Measurements from ENCODE around the gene NCAPG2. TPM values are rescaled to one million over a fixed set of nuclear protein-coding genes. Genes with fewer than 3 reads are reported as not detected.

The NCAPG2 gene
- polyA plus RNA-seq, 1 donor (not counting 4 experiments of a cell fraction or from before 2014, with no cell fraction given), result 16.5 TPM

DNA sequence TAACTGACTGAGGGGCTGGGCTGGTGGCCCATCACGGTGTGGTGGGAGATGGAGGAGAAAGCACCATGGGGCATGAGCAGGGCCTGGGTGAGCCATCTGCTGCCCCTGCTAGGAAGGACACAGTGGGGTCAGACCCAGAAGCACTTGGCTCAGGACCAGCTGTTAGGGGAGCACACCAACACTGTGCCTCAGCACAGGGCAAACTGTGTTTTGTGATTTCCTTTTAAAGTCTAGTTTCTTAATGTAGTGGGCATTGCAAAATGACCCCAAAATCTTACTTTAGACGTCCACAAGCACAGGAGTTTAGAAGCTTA is 41.2 kb downstream of the NCAPG2 start:
- H3K9me1 ChIP-seq (ENCODE audit: control insufficient read depth, extremely low read depth, insufficient read depth, low read length), result no peaks in the 10 kb centered on the region
- no peaks in the 10 kb centered on the region for H3K9me3 ChIP-seq (ENCODE audit: control insufficient read depth, low read depth, low read length)
- H3K4me2 ChIP-seq (ENCODE audit: control insufficient read depth, extremely low read depth, insufficient read depth, low read depth, low read length), result no peak overlapping the region
- no peak overlapping the region for H3K27ac ChIP-seq (ENCODE audit: control insufficient read depth, insufficient read depth, low read length)
- FAIRE-seq, result no peak
- no peak for TF ChIP-seq EZH2 (IDR thresholded peaks at IDR 0.05; ENCODE audit: low read length)
- TF ChIP-seq, protein P1, sequence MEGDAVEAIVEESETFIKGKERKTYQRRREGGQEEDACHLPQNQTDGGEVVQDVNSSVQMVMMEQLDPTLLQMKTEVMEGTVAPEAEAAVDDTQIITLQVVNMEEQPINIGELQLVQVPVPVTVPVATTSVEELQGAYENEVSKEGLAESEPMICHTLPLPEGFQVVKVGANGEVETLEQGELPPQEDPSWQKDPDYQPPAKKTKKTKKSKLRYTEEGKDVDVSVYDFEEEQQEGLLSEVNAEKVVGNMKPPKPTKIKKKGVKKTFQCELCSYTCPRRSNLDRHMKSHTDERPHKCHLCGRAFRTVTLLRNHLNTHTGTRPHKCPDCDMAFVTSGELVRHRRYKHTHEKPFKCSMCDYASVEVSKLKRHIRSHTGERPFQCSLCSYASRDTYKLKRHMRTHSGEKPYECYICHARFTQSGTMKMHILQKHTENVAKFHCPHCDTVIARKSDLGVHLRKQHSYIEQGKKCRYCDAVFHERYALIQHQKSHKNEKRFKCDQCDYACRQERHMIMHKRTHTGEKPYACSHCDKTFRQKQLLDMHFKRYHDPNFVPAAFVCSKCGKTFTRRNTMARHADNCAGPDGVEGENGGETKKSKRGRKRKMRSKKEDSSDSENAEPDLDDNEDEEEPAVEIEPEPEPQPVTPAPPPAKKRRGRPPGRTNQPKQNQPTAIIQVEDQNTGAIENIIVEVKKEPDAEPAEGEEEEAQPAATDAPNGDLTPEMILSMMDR (optimal IDR thresholded peaks at IDR 0.05 in 1 of 3, IDR thresholded peaks at IDR 0.05 in 1 of 3, conservative IDR thresholded peaks at IDR 0.05 in 1 of 3; ENCODE audit: extremely low read depth in 1 of 3, insufficient read depth in 2 of 3, low read length in 3 of 3), result no peak
- H3K79me2 ChIP-seq (ENCODE audit: control insufficient read depth, insufficient read depth, low read length), result no peaks in the 10 kb centered on the region
- no peaks in the 10 kb centered on the region for H4K20me1 ChIP-seq (ENCODE audit: control insufficient read depth, extremely low read depth, insufficient read depth, low read length)
- H2AFZ ChIP-seq (ENCODE audit: control insufficient read depth, low read length), result no peak overlapping the region
- no peak overlapping the region for H3K9ac ChIP-seq (ENCODE audit: control insufficient read depth, extremely low read depth, insufficient read depth, low read length)
- no peak overlapping the region for H3K4me3 ChIP-seq (ENCODE audit: control insufficient read depth in 2 of 3, extremely low read depth in 1 of 3, insufficient read depth in 2 of 3, low read depth in 1 of 3, low read length in 3 of 3)
- peaks cover 0 to 1% of the 10 kb centered on the region in 2 experiments for H3K36me3 ChIP-seq (ENCODE audit: control insufficient read depth in 2 of 2, extremely low read depth in 1 of 2, insufficient read depth in 2 of 2, low read length in 2 of 2)
- H3K27me3 ChIP-seq (ENCODE audit: control insufficient read depth, extremely low read depth, insufficient read depth, low read length), result no peaks in the 10 kb centered on the region
- dilution Hi-C loops (cut with MboI; ENCODE audit: extremely low pct_ligation_motif_present, low sequenced_read_pairs), result no loop called here
- no peak for DNase-seq (ENCODE audit: low read depth, low spot score)
- H3K4me1 ChIP-seq (ENCODE audit: control insufficient read depth, extremely low read depth, insufficient read depth, low read length), result no peaks in the 10 kb centered on the region

DNA sequence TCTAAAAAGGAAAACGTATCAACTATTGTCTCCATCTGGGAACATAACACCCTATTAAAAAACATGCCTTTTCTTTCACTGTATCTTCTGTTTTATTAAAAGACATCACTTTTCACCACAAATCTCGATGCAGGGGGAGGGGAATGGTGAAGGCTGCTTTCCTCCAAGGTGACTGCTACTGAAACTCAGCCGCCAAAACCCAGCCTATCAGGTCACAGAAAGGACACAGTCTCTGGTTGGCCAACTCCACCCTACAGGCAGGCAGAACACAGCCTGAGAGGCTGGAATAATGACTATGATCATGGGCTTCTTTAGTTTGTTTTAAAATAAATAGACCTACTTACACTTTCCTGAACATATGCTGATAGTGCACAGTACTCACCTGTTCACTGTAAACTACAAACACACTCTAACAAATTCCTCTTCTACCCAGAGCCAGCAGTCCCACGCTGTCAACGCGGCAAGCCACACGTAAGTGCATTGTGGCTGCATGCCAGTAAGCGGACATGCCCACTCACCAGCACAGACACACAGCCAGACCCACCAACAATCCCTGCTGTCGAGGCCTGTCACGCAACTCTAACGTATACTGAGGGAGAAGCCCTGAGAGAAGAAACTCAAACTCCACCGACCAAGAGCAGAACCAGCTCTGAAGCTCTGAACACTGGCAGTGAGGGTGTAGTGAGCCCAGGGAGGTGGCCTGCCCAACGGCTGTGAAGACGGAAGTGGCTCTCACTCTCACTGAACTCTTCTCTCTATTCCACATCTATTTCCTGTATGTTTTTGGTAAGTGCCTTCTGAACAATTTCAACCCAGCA is 41.8 kb downstream of the NCAPG2 start:
- Histone ChIP-seq H3K9ac (ENCODE audit: control insufficient read depth, extremely low read depth, insufficient read depth, low read length) (no peak overlapping the region), H2AFZ (ENCODE audit: control insufficient read depth, low read length) (no peak overlapping the region), H3K27me3 (ENCODE audit: control insufficient read depth, extremely low read depth, insufficient read depth, low read length) (no peaks in the 10 kb centered on the region), H3K4me1 (ENCODE audit: control insufficient read depth, extremely low read depth, insufficient read depth, low read length) (no peaks in the 10 kb centered on the region), H3K36me3 (ENCODE audit: control insufficient read depth in 2 of 2, extremely low read depth in 1 of 2, insufficient read depth in 2 of 2, low read length in 2 of 2) (peaks cover 0 to 1% of the 10 kb centered on the region in 2 experiments), H3K4me2 (ENCODE audit: control insufficient read depth, extremely low read depth, insufficient read depth, low read depth, low read length) (no peak overlapping the region), H3K27ac (ENCODE audit: control insufficient read depth, insufficient read depth, low read length) (no peak overlapping the region), H3K9me3 (ENCODE audit: control insufficient read depth, low read depth, low read length) (no peaks in the 10 kb centered on the region), H4K20me1 (ENCODE audit: control insufficient read depth, extremely low read depth, insufficient read depth, low read length) (no peaks in the 10 kb centered on the region), H3K9me1 (ENCODE audit: control insufficient read depth, extremely low read depth, insufficient read depth, low read length) (no peaks in the 10 kb centered on the region), H3K4me3 (ENCODE audit: control insufficient read depth in 2 of 3, extremely low read depth in 1 of 3, insufficient read depth in 2 of 3, low read depth in 1 of 3, low read length in 3 of 3) (no peak overlapping the region), H3K79me2 (ENCODE audit: control insufficient read depth, insufficient read depth, low read length) (no peaks in the 10 kb centered on the region)
- no peak for TF ChIP-seq EZH2 (IDR thresholded peaks at IDR 0.05; ENCODE audit: low read length)
- TF ChIP-seq, protein P1 (optimal IDR thresholded peaks at IDR 0.05 in 1 of 3, IDR thresholded peaks at IDR 0.05 in 1 of 3, conservative IDR thresholded peaks at IDR 0.05 in 1 of 3; ENCODE audit: extremely low read depth in 1 of 3, insufficient read depth in 2 of 3, low read length in 3 of 3), result no peak
- no peak for FAIRE-seq
- no peak for DNase-seq (ENCODE audit: low read depth, low spot score)
- dilution Hi-C loops (cut with MboI; ENCODE audit: extremely low pct_ligation_motif_present, low sequenced_read_pairs), result no loop called here

All from keratinocyte (primary cell).